ENCODE measurements around the gene SH3RF3. TPM values are rescaled to one million over a fixed set of nuclear protein-coding genes. Genes with fewer than 3 reads are reported as not detected.

SH3RF3 gene
- total and polyA plus RNA-seq, 2 of the 13 experiments (the other 11 are each of a cell fraction or from before 2014, with no cell fraction given), result 0.04 TPM; not detected in 1

GRCh38 chr2:109246176-109246575 is 117.2 kb downstream of the SH3RF3 start:
- 69% methylated on average over 10 of the region's 10 CpGs for WGBS (ENCODE audit: low lambda C conversion rate)
- FAIRE-seq, result no peak
- in situ Hi-C loops (cut with HindIII; ENCODE audit: extremely low pct_ligation_motif_present, low pct_unique_long_range_greater_than_20kb), result no loop called here

GRCh38 chr2:109246616-109247015 is 117.6 kb downstream of the SH3RF3 start:
- no peaks in the 10 kb centered on the region for H4K20me1 ChIP-seq (ENCODE audit: insufficient read depth, low read length)
- H3K9me3 ChIP-seq (ENCODE audit: low read length), result no peaks in the 10 kb centered on the region
- intact Hi-C loops (cut with micrococcal nuclease; ENCODE audit: unreplicated experiment), result no loop called here
- TF ChIP-seq CSRNP2 (CRISPR knock-in tag; conservative IDR thresholded peaks at IDR 0.05; ENCODE audit: low read depth) (no peak), KAT7 (CRISPR knock-in tag; IDR thresholded peaks at IDR 0.05; ENCODE audit: borderline replicate concordance) (no peak), MED8 (CRISPR knock-in tag; IDR thresholded peaks at IDR 0.05; ENCODE audit: insufficient replicate concordance) (no peak), ZNF326 (CRISPR knock-in tag; IDR thresholded peaks at IDR 0.05; ENCODE audit: borderline replicate concordance) (no peak), MAX (IDR thresholded peaks at IDR 0.05) (no peak), ZEB1 (IDR thresholded peaks at IDR 0.05; ENCODE audit: insufficient replicate concordance, low read depth) (no peak), ZNF556 (CRISPR knock-in tag; IDR thresholded peaks at IDR 0.05; ENCODE audit: borderline replicate concordance) (no peak), ZNF10 (CRISPR knock-in tag; IDR thresholded peaks at IDR 0.05; ENCODE audit: borderline replicate concordance, low read depth) (no peak)
- no peak overlapping the region for H3K27ac ChIP-seq (ENCODE audit: extremely low read length, insufficient read depth, low read length)
- peaks cover 0 to 14% of the 10 kb centered on the region in 2 experiments; a peak in 2 of 5 replicates for H3K27me3 ChIP-seq (ENCODE audit: control insufficient read depth in 1 of 2, insufficient read depth in 2 of 2, low read length in 2 of 2)
- no peak for DNase-seq (ENCODE audit: low spot score)
- no peaks in the 10 kb centered on the region for H3K79me2 ChIP-seq (ENCODE audit: insufficient read depth, low read length)
- WGBS (ENCODE audit: low lambda C conversion rate), result 52% methylated on average over 11 of the region's 11 CpGs
- no peak overlapping the region for H2AFZ ChIP-seq (ENCODE audit: low read length)
- H3K36me3 ChIP-seq (replicated peaks in 1 of 2; ENCODE audit: control insufficient read depth in 1 of 2, insufficient read depth in 2 of 2, low read length in 2 of 2), result no peaks in the 10 kb centered on the region
- POLR2A ChIA-PET, result no interaction called here
- no TSS peak for BruUV-seq (replicated peaks)
- no peak overlapping the region for H3K9ac ChIP-seq (ENCODE audit: insufficient read depth, low read depth, low read length)
- no peaks in the 10 kb centered on the region for H3K4me1 ChIP-seq (ENCODE audit: insufficient read depth, low read length)
- no peak for ATAC-seq
- in situ Hi-C loops (cut with HindIII; ENCODE audit: extremely low pct_ligation_motif_present, low pct_unique_long_range_greater_than_20kb), result no loop called here
- CTCF ChIA-PET (ENCODE audit: low intra/inter-chr PET ratio, low total read pairs), result no interaction called here
- no peak overlapping the region for H3K4me3 ChIP-seq (replicated peaks in 1 of 3; ENCODE audit: insufficient read depth in 1 of 3, low read depth in 2 of 3, low read length in 3 of 3)
- no peak for FAIRE-seq
- H3K4me2 ChIP-seq (ENCODE audit: low read depth, low read length), result no peak overlapping the region

More at GRCh38 chr2:109246176-109246575, 117.2 kb downstream of the SH3RF3 start:
- Histone ChIP-seq H3K9ac (ENCODE audit: insufficient read depth, low read depth, low read length) (no peak overlapping the region), H3K4me1 (ENCODE audit: insufficient read depth, low read length) (no peaks in the 10 kb centered on the region), H2AFZ (ENCODE audit: low read length) (no peak overlapping the region), H3K27ac (ENCODE audit: extremely low read length, insufficient read depth, low read length) (no peak overlapping the region), H3K4me2 (ENCODE audit: low read depth, low read length) (no peak overlapping the region), H3K4me3 (replicated peaks in 1 of 3; ENCODE audit: insufficient read depth in 1 of 3, low read depth in 2 of 3, low read length in 3 of 3) (no peak overlapping the region), H3K79me2 (ENCODE audit: insufficient read depth, low read length) (no peaks in the 10 kb centered on the region), H4K20me1 (ENCODE audit: insufficient read depth, low read length) (no peaks in the 10 kb centered on the region), H3K9me3 (ENCODE audit: low read length) (no peaks in the 10 kb centered on the region), H3K27me3 (ENCODE audit: control insufficient read depth in 1 of 2, insufficient read depth in 2 of 2, low read length in 2 of 2) (peaks cover 0 to 14% of the 10 kb centered on the region in 2 experiments; a peak in 2 of 5 replicates), H3K36me3 (replicated peaks in 1 of 2; ENCODE audit: control insufficient read depth in 1 of 2, insufficient read depth in 2 of 2, low read length in 2 of 2) (no peaks in the 10 kb centered on the region)
- ChIA-PET POLR2A (no interaction called here), CTCF (ENCODE audit: low intra/inter-chr PET ratio, low total read pairs) (no interaction called here)
- no peak for ATAC-seq
- no TSS peak for BruUV-seq (replicated peaks)
- intact Hi-C loops (cut with micrococcal nuclease; ENCODE audit: unreplicated experiment), result no loop called here
- no peak for DNase-seq (ENCODE audit: low spot score)
- no peak for TF ChIP-seq NCOA1 (CRISPR knock-in tag; IDR thresholded peaks at IDR 0.05)
- TF ChIP-seq ZSCAN5A (CRISPR knock-in tag; IDR thresholded peaks at IDR 0.05; ENCODE audit: borderline replicate concordance), result no peak
- no peak for TF ChIP-seq ZNF17 (CRISPR knock-in tag; IDR thresholded peaks at IDR 0.05)
